ENCODE data around the gene FAHD1. TPM values are rescaled to one million over a fixed set of nuclear protein-coding genes. Genes with fewer than 3 reads are reported as not detected.

The FAHD1 gene
- total RNA-seq: 44.4 and 101 TPM in 2 replicates

DNA sequence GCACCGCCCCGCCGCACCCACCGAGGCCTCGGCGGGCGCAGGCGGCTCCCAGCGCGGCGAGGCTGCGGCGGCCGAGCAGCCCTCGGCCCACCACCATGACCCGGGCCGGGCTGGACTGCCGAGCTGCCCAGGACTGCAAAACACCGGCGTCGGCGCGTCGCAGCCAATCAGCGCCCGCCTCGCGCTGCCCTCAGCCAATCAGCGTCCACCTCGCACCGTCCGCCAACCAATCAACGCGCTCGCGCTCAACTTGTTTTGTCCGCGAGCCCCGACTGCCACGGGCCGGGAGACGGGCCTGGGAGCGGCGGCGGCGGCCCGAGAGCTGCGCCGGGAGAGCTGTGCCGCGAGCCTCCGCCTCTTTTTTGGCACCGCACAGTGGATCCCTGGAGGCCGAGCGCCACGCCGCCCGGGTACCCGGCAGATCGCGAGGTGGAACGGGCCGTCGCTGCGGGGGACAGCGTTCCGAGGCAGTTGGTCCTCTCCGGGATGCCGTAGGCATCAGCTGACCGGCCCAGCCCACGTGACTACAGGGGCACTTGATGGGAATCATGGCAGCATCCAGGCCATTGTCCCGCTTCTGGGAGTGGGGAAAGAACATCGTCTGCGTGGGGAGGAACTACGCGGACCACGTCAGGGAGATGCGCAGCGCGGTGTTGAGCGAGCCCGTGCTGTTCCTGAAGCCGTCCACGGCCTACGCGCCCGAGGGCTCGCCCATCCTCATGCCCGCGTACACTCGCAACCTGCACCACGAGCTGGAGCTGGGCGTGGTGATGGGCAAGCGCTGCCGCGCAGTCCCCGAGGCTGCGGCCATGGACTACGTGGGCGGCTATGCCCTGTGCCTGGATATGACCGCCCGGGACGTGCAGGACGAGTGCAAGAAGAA, at the start of gene FAHD1, which contains the start of gene HAGH:
Gene FAHD1, plus strand, starts transcription at position 516 of the 883 bp plus-strand sequence. Its CDS starts 33 bp downstream, at position 549.
Gene HAGH, minus strand, starts transcription at position 135 of the 883 bp plus-strand sequence. Its CDS starts 38 bp downstream, at position 97.

GRCh38 chr16:1782408-1783264, 44.4 kb upstream of the FAHD1 start, which contains the start of the genes NUBP2 and SPSB3:
Gene NUBP2 (plus strand): TSS chr16:1782960. CDS start chr16:1783021, 61 bp downstream.
Gene SPSB3 (minus strand): TSS chr16:1782571. CDS start chr16:1781483, 1,088 bp downstream.

DNA sequence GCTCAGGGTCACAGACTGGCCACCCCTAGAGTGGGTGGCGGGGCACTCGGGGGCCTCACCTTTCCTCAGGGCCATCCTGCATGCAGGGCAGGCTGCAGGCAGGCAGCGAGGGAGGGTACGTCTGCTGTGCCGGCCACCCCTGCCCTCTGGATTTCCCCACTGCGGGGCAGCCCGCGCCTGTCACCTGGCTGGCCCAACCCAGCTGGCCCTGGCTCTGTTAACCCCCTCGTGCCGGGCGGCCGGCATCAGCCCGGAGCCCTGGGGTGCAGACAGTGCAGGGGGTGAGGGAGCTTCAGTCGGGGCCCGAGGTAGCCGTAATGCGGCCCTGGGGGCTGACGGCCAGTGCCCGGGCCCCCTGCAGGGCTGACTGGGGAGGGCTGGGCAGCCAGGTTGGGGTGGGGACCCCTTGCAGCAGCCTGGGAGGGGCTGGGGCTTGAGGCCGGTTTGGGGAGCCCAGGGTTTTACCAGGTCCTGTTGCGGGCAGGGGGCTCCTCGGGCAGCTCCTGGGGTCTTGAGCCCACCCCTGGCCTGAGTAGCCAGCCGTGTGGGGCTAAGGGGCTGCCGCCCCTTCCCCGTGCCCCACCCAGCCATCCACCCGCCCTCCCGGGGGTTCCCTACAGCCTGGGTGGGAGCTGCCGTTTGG, 33.3 kb upstream of the FAHD1 start, which contains the start of gene IGFALS:
Gene IGFALS, minus strand, starts transcription at position 128 of the 643 bp plus-strand sequence. Its CDS starts 53 bp downstream, at position 75.

DNA sequence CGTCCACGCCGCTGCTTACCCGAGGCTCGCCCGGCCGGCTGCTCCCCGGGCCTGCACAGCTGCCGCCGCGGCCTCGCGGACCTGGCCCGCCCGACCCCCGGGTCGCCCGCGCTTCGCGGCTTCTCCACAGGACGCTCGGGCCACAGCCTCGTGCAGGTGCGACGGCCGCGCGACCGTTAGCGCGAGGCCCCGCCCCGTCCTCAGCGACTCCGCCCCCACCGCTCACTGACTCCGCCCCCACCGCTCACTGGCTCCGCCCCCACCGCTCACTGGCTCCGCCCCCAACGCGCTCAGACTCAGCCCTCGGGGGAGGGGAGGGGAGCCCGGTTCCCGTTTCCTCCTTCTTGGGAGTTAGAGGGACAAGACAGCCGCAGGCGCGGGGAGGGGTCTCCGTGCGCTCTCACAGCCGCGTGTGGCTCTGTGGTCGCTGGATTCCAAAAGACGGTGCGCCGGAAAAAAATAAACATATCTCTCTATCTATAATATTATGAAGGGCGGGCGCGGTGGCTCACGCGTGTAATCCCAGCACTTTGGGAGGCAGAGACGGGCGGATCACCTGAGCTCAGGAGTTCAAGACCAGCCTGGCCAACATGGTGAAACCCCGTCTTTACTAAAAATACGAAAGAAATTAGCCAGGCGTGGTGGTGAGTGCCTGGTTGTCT, 45.1 kb downstream of the FAHD1 start, which contains the start of gene MEIOB:
Gene MEIOB, minus strand, starts transcription at position 191 of the 662 bp plus-strand sequence. CDS start 3,989 bp downstream, outside the sequence.

Other genes with a start within 250 kb of the FAHD1 start
- 25.0 and 36.9 TPM in 2 replicates for gene IFT140, start 215.1 kb upstream of the FAHD1 start, total RNA-seq
- gene CRAMP1, start 214.8 kb upstream of the FAHD1 start, total RNA-seq: 3.7 and 5.3 TPM in 2 replicates
- gene JPT2, start 148.9 kb upstream of the FAHD1 start, total RNA-seq: 13.7 and 14.2 TPM in 2 replicates
- 34.0 and 41.1 TPM in 2 replicates for gene MAPK8IP3, start 121.0 kb upstream of the FAHD1 start, total RNA-seq
- gene NME3, start 55.7 kb upstream of the FAHD1 start, total RNA-seq: 48.9 and 58.7 TPM in 2 replicates
- gene EME2, start 54.4 kb upstream of the FAHD1 start, total RNA-seq: 6.4 and 10.8 TPM in 2 replicates
- 74.0 and 77.1 TPM in 2 replicates for gene MRPS34, start 54.1 kb upstream of the FAHD1 start, total RNA-seq
- gene SPSB3, start 44.6 kb upstream of the FAHD1 start, total RNA-seq: 22.3 and 28.1 TPM in 2 replicates
- 49.5 and 49.8 TPM in 2 replicates for gene NUBP2, start 44.2 kb upstream of the FAHD1 start, total RNA-seq
- gene IGFALS, start 33.5 kb upstream of the FAHD1 start, total RNA-seq: under 0.01 and 0.09 TPM in 2 replicates
- gene HAGH, start 381 bp upstream of the FAHD1 start, total RNA-seq: 35.1 and 58.0 TPM in 2 replicates
- 0.28 TPM in 1 of 2 replicates, not detected in the other for gene MEIOB, start 45.0 kb downstream of the FAHD1 start, total RNA-seq
- gene HS3ST6, start 91.2 kb downstream of the FAHD1 start, total RNA-seq: not detected in 2 replicates
- gene MSRB1, start 116.0 kb downstream of the FAHD1 start, total RNA-seq: 7.4 and 9.5 TPM in 2 replicates
- not detected in 2 replicates for gene RPL3L, start 127.5 kb downstream of the FAHD1 start, total RNA-seq
- gene NDUFB10, start 132.3 kb downstream of the FAHD1 start, total RNA-seq: 194 and 232 TPM in 2 replicates
- 3,442 and 3,638 TPM in 2 replicates for gene RPS2, start 137.6 kb downstream of the FAHD1 start, total RNA-seq
- not detected in 2 replicates for gene RNF151, start 139.7 kb downstream of the FAHD1 start, total RNA-seq
- gene TBL3, start 144.8 kb downstream of the FAHD1 start, total RNA-seq: 27.9 and 34.6 TPM in 2 replicates
- 0.14 TPM in 1 of 2 replicates, not detected in the other for gene NOXO1, start 154.3 kb downstream of the FAHD1 start, total RNA-seq
- 10.1 and 11.5 TPM in 2 replicates for gene GFER, start 157.0 kb downstream of the FAHD1 start, total RNA-seq
- gene SYNGR3, start 162.8 kb downstream of the FAHD1 start, total RNA-seq: 2.4 and 3.3 TPM in 2 replicates
- gene ZNF598, start 182.6 kb downstream of the FAHD1 start, total RNA-seq: 11.4 and 11.8 TPM in 2 replicates
- 0.18 and 0.43 TPM in 2 replicates for gene NPW, start 192.6 kb downstream of the FAHD1 start, total RNA-seq
- 27.0 and 28.1 TPM in 2 replicates for gene NHERF2, start 199.7 kb downstream of the FAHD1 start, total RNA-seq
- 33.8 and 40.0 TPM in 2 replicates for gene NTHL1, start 220.6 kb downstream of the FAHD1 start, total RNA-seq
- gene TSC2, start 220.8 kb downstream of the FAHD1 start, total RNA-seq: 37.8 and 59.7 TPM in 2 replicates

Measured in smooth muscle cell of bladder (primary cell).